Endodermal cell (in vitro differentiated cells): ENCODE measurements around the gene DYRK3. TPM values are rescaled to one million over a fixed set of nuclear protein-coding genes. Genes with fewer than 3 reads are reported as not detected.

Experiments used
- DNase-seq: peaks from one replicate; pipeline ENCODE4 v3.0.0-alpha.2; 2017
- H3K27ac ChIP-seq: 2 replicates; pipeline ENCODE4 v1.5.1; 2013; ENCODE audit warnings: mild to moderate bottlenecking, low read depth, low read length, moderate library complexity
- H3K27me3 ChIP-seq: 2 replicates; pipeline ENCODE4 v1.6.1; 2013; ENCODE audit warnings: mild to moderate bottlenecking, low read length, moderate library complexity; ENCODE audit not compliant: insufficient read depth, control insufficient read depth, poor library complexity, severe bottlenecking
- H3K36me3 ChIP-seq: 2 replicates; pipeline ENCODE4 v1.7.0; 2013; ENCODE audit warnings: mild to moderate bottlenecking, low read length, moderate library complexity; ENCODE audit not compliant: control insufficient read depth, insufficient read depth
- H3K4me1 ChIP-seq: one replicate; pipeline ENCODE4 v1.7.0; 2013; ENCODE audit warnings: low read length; ENCODE audit not compliant: control insufficient read depth, insufficient read depth
- H3K4me3 ChIP-seq: 2 replicates; pipeline ENCODE4 v1.5.1; 2013; ENCODE audit warnings: mild to moderate bottlenecking, low read length, moderate library complexity
- H3K9ac ChIP-seq: 2 replicates; pipeline ENCODE4 v1.6.1; 2013; ENCODE audit warnings: mild to moderate bottlenecking, low read length, moderate library complexity; ENCODE audit not compliant: poor library complexity, severe bottlenecking; ENCODE audit errors: extremely low read depth
- H3K9me3 ChIP-seq: 2 replicates; pipeline ENCODE4 v1.6.1; 2013; ENCODE audit warnings: mild to moderate bottlenecking, low read length, moderate library complexity; ENCODE audit not compliant: control insufficient read depth
- H3K27ac Mint-ChIP-seq: 2 replicates; pipeline ENCODE4 v1.8.0; 2020; ENCODE audit warnings: mixed read lengths
- H3K27me3 Mint-ChIP-seq: 2 replicates; pipeline ENCODE4 v1.8.0; 2021; ENCODE audit warnings: mild to moderate bottlenecking, mixed read lengths; ENCODE audit not compliant: insufficient read depth
- H3K36me3 Mint-ChIP-seq: 2 replicates; pipeline ENCODE4 v1.8.0; 2020; ENCODE audit warnings: low read depth, mixed read lengths
- H3K4me1 Mint-ChIP-seq: 2 replicates; pipeline ENCODE4 v1.8.0; 2020; ENCODE audit warnings: mixed read lengths
- H3K4me3 Mint-ChIP-seq: 2 replicates; pipeline ENCODE4 v1.8.0; 2020; ENCODE audit warnings: mild to moderate bottlenecking, moderate library complexity, mixed read lengths
- H3K9me3 Mint-ChIP-seq: 2 replicates; pipeline ENCODE4 v1.8.0; 2020; ENCODE audit warnings: mild to moderate bottlenecking, mixed read lengths
- WGBS, 2 experiments: methylation state at CpG; one replicate each; pipeline versions ENCODE4 v1.1.5 to v1.1.7; 2013; ENCODE audit warnings: missing lambda C conversion rate in 2 of 2, mixed read lengths in 1 of 2; ENCODE audit not compliant: insufficient coverage in 1 of 2, insufficient read length in 1 of 2; 5-methylcytosine and 5-hydroxymethylcytosine counted together
- total RNA-seq, 2 donors: library from RNA; stranded (reverse); fragmentation: NEBNext Ultra II Directional in 1 of 2; extraction: Animal tissue kit (Norgen Biotek cat#: 25700) in 1 of 2; gene quantifications; 2 replicates in 1 of 2; 3 replicates in 1 of 2; pipeline ENCODE4 v1.2.1, GENCODE V29; 2021
- TF ChIP-seq, protein P1 (sequence below): fragments of 200-600 bp; sonication (generic); conservative IDR thresholded peaks from 2 replicates; pipeline ENCODE4 v1.5.0; 2021; ENCODE audit warnings: antibody characterized with exemption, mild to moderate bottlenecking

Gene DYRK3
- total RNA-seq, 2 donors from 2014 or later, result 9.0 to 13.5 TPM

DNA sequence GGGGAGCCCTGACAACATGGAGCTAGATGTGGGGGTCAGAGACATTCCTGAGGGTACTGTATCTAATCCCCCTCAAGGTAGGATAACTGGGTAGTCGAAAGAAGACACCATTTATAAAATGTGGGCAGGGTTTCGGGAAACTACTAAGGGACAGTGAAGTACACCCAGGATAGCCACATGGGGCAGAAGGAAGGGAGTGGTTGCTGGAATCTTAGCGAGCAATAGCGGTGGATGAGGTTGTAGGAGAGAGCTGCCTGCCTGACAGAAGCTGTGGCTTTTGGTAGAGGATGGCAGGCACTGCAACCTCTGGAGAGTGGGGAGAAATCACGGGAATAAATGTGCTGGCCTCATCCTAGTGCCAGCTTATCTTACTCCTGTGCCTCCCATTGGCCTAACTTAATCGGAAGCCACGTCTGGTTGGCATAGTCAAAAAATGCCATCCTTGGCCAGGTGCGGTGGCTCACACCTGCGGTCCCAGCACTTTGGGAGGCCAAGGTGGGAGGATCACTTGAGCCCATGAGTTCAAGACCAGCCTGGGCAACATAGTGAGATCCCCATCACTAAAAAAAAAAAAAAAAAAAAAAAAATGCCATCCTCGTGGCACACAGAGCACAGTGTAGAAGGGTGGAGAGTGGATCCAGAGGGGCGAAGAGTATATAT, 26.0 kb downstream of the DYRK3 start:
- H3K4me1 ChIP-seq, result no peaks in the 10 kb centered on the region
- no peaks in the 10 kb centered on the region for H3K36me3 ChIP-seq
- TF ChIP-seq, protein P1, sequence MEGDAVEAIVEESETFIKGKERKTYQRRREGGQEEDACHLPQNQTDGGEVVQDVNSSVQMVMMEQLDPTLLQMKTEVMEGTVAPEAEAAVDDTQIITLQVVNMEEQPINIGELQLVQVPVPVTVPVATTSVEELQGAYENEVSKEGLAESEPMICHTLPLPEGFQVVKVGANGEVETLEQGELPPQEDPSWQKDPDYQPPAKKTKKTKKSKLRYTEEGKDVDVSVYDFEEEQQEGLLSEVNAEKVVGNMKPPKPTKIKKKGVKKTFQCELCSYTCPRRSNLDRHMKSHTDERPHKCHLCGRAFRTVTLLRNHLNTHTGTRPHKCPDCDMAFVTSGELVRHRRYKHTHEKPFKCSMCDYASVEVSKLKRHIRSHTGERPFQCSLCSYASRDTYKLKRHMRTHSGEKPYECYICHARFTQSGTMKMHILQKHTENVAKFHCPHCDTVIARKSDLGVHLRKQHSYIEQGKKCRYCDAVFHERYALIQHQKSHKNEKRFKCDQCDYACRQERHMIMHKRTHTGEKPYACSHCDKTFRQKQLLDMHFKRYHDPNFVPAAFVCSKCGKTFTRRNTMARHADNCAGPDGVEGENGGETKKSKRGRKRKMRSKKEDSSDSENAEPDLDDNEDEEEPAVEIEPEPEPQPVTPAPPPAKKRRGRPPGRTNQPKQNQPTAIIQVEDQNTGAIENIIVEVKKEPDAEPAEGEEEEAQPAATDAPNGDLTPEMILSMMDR, result no peak
- Mint-ChIP-seq H3K9me3 (no peaks in the 10 kb centered on the region), H3K36me3 (no peaks in the 10 kb centered on the region), H3K4me1 (peaks cover 11% of the 10 kb centered on the region), H3K4me3 (no peak overlapping the region), H3K27ac (no peak overlapping the region), H3K27me3 (peaks cover 64% of the 10 kb centered on the region)
- peaks cover 32% of the 10 kb centered on the region for H3K27me3 ChIP-seq
- no peaks in the 10 kb centered on the region for H3K9me3 ChIP-seq
- DNase-seq, result no peak
- no peak overlapping the region for H3K27ac ChIP-seq
- 87 to 91% methylated on average over 6 to 11 of the region's 11 CpGs for WGBS, 2 experiments
- H3K9ac ChIP-seq, result no peak overlapping the region
- H3K4me3 ChIP-seq, result no peak overlapping the region

DNA sequence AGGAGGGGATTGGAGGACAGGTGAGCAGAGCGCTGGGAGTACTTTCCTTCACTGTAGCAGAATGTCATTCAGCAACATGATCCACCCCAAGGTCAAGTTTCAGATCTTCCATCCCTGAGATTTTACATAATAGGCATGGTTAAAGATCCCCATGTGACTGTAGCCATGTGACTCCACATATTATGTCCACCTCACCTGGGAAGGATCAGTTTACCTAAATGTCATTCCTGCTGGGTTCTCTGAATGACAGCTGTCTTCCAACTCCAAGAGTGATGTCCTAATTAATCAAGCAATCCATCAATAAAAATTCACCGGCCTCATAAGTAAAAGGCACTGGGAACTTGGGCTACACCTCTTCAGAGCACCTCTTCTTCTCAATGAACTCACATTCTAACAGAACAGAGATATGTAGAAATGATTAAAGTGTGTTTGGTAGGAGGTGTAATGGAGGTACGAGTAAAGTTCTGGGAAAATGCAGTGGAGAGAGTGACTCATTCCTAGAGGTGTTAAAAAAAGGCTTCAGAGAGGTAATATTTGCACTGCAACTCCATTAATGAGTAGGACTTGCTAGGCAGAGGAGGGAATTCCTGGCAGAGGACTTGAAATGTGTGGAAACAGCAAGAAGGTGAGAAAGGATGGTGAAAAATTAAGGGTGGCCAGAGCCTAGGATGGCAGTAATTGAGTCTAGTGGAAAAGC, 27.2 kb downstream of the DYRK3 start:
- Histone ChIP-seq H3K4me1 (no peaks in the 10 kb centered on the region), H3K27ac (no peak overlapping the region), H3K36me3 (no peaks in the 10 kb centered on the region), H3K9me3 (no peaks in the 10 kb centered on the region), H3K27me3 (peaks cover 29% of the 10 kb centered on the region), H3K9ac (no peak overlapping the region), H3K4me3 (no peak overlapping the region)
- Mint-ChIP-seq H3K27me3 (peaks cover 52% of the 10 kb centered on the region), H3K4me3 (no peak overlapping the region), H3K9me3 (no peaks in the 10 kb centered on the region), H3K36me3 (no peaks in the 10 kb centered on the region), H3K27ac (no peak overlapping the region), H3K4me1 (peaks cover 11% of the 10 kb centered on the region)
- DNase-seq, result no peak
- TF ChIP-seq, protein P1, result no peak
- WGBS, 2 experiments, result 62 to 85% methylated on average over 2 to 3 of the region's 3 CpGs

DNA sequence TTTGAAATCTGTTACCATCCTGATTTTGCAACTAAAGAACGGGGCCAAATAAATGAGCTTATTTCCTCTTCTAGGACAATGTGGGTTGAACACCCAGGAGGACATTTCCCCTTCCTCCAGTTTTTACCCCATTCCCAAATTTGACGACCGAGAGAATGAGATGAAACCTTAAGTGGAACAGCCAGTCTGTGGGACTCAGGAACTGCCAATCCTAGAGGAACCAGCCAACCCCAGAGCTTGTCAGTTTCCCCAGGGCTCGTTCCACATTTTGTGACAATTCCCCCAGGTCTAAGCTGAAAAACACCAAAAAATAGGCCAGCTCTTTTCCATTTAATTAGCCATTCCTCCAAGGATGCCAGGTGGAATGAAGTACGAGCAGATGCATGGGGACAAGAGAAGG, 28.0 kb downstream of the DYRK3 start:
- H3K36me3 Mint-ChIP-seq, result no peaks in the 10 kb centered on the region
- DNase-seq, result no peak
- peaks cover 44% of the 10 kb centered on the region for H3K27me3 Mint-ChIP-seq
- Histone ChIP-seq H3K36me3 (no peaks in the 10 kb centered on the region), H3K4me3 (no peak overlapping the region), H3K27ac (no peak overlapping the region), H3K4me1 (no peaks in the 10 kb centered on the region), H3K27me3 (peaks cover 22% of the 10 kb centered on the region), H3K9me3 (no peaks in the 10 kb centered on the region), H3K9ac (no peak overlapping the region)
- peaks cover 14% of the 10 kb centered on the region for H3K4me1 Mint-ChIP-seq
- no peak overlapping the region for H3K27ac Mint-ChIP-seq
- peak overlapping the region; percentile 40 for H3K4me3 Mint-ChIP-seq
- no peaks in the 10 kb centered on the region for H3K9me3 Mint-ChIP-seq
- 91 to 95% methylated on average over 3 to 5 of the region's 5 CpGs for WGBS, 2 experiments
- TF ChIP-seq, protein P1, result no peak
